Putamen (tissue), 1 donor: ENCODE data around the gene PLA2G10.
"Not testable (repeated sequence)": the region's sequence is repeated elsewhere in the genome, so short reads cannot be mapped to it uniquely, and the experiment has no call there.

Experiments used
- DNase-seq: peaks from one replicate; pipeline ENCODE4 v3.0.0-alpha.2; 2016; ENCODE audit warnings: low spot score

Gene PLA2G10

GRCh38 chr16:14694129-14694528 is at the start of gene PLA2G10:
PLA2G10 (minus strand) TSS chr16:14694308; CDS start chr16:14694229, 79 bp downstream.
- not testable (repeated sequence) for DNase-seq

DNA sequence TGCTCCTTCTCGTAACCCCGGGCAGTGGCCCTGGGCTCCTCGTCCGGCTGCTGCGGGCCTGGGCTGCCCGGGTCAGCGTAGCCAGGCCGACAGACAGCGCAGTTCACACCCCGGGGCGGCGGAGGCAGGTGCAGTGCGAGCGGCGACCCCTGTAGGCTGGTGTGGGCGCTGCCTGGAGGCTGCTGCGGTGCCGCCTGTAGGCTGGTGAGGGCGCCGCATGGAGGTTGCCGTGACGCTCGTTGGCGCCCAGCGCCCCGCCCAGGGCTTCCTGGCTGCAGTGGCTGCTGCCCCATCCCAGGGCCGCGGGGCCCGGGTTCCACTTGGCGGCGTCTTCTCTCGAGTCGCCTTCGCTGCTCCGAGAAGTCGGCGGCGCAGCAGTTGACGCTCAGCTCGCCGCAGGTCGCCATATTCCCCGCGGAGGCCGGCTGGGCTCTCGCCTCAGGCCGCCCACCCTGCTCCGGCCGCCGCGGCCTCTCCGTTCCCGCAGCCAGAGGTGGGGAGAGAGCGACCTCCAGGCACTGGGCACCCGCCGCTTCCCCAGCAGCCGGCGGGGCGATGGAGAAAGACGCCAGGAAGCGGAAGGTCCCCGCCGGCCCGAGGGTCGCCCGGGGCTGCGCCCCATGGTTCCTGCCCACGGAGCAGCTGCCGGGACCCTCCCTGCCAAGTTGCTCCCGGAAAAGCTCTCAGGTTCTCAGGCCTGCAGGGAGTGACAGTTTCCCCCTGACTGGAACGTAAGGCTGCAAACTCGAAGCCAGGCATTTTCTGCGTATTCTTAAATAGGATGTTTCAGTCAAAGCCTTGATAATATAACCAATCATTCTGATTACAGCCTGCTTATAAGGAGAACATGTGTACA is 48.4 kb upstream of the PLA2G10 start, which contains the start of gene NPIPA2:
Gene NPIPA2 (plus strand): TSS at position 261 of the 856 bp plus-strand sequence. CDS start 5,533 bp downstream, outside the sequence.
- not testable (repeated sequence) for DNase-seq

- not testable (repeated sequence) for DNase-seq
These were observed 47.7 kb upstream of the PLA2G10 start for GRCh38 chr16:14741794-14742193.

- DNase-seq, result not testable (repeated sequence)
These were observed 46.8 kb upstream of the PLA2G10 start for GRCh38 chr16:14740832-14741385.

GRCh38 chr16:14733233-14733632 is 39.1 kb upstream of the PLA2G10 start:
- not testable (repeated sequence) for DNase-seq

GRCh38 chr16:14703156-14704011 is 9.3 kb upstream of the PLA2G10 start, which contains the start of gene NPIPA3:
NPIPA3 (plus strand) TSS chr16:14703411; CDS start chr16:14708944, 5,533 bp downstream.
- DNase-seq, result not testable (repeated sequence)

DNA sequence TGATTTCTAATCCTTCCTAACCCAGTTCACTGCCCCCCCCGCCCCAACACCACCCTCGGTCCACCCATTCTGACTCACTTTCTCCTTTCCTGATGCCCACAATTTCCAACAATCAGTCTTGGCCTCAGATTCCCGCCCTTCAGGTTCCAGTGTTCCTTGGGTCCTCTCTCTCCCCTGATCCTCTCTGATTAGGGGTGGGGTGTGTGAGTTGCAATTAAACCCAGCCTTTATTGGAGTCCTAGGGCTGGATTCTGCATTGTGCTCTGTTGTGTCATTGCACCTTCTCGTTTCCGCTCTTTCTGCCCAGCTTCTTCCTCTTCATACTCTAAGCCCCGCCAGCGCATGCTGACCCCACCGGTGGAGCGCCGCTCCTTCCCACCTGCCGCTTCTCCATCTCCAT is 8.6 kb upstream of the PLA2G10 start:
- not testable (repeated sequence) for DNase-seq

DNA sequence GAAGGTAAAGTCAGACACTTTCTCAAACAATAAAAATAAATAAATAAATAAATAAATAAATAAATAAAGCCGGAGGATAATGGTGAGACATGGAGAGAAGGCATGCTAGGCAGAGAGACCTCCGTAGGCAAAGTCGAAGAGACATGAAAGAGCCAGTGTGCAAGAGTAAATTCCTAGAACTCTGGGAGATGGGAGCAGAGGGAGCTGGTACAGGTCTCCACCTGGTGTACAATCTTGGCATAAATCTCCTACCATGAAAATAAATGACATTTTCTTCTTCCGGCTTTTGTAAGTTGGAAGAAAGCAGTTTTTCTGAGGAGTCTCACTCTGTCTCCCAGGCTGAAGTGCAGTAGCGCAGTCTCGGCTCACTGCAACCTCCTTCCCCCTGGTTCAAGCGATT is 7.8 kb upstream of the PLA2G10 start:
- DNase-seq, result not testable (repeated sequence)

- not testable (repeated sequence) for DNase-seq
These were observed 8.0 kb downstream of the PLA2G10 start for GRCh38 chr16:14685870-14686793.

DNA sequence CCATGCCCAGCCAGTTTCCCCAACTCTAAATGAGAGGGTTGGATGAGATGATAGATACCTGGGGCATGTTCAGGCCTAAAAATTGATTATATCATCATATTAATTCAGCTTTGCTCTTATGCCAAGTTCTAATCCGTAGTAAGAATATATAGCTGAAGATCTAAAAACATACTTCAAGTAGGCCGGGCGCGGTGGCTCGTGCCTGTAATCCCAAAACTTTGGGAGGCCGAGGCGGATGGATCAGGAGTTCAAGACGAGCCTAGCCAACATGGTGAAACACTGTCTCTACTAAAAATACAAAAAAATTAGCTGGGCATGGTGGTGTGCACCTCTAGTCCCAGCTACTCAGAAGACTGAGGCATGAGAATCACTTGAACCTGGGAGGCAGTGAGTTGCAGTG is 12.0 kb downstream of the PLA2G10 start:
- DNase-seq, result no peak

DNA sequence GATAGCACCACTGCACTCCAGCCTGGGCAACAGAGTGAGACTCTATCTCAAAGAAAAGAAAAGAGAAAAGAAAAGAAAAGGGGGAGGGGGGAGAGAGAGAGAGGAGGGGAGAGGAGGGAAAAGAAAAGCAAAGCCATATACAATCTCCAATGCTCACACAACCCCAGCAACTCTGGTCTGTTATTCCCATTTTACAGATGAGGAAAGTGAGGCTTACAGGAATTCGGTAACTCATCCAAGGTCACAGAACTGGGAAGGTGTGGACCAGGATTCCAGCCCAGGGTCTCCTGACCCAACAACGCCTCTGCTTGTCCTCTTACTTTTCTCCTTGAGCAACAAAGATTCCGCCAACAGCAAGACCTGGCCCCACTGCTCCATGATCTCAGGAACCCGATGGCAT is 13.0 kb downstream of the PLA2G10 start:
- DNase-seq, result no peak

- not testable (repeated sequence) for DNase-seq
These were observed 13.7 kb downstream of the PLA2G10 start for GRCh38 chr16:14680396-14680795.

GRCh38 chr16:14678748-14679497 is 15.2 kb downstream of the PLA2G10 start:
- no peak for DNase-seq

DNA sequence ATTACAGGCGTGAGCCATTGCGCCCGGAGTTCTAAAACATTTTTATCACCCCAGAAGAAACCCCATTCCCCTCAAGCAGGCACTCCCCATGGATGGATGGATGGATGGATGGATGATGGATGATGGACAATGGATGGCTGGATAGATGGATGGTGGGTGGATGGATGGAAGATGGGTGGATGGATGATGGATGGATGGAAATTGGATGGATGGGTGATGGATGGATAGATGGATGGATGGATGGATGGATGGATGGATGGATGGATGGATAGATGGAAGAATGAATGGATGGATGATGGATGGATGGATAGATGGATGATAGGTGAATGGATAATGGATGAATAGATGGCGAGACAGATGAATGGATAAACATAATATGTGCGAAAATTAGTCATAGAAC is 16.5 kb downstream of the PLA2G10 start:
- no peak for DNase-seq

DNA sequence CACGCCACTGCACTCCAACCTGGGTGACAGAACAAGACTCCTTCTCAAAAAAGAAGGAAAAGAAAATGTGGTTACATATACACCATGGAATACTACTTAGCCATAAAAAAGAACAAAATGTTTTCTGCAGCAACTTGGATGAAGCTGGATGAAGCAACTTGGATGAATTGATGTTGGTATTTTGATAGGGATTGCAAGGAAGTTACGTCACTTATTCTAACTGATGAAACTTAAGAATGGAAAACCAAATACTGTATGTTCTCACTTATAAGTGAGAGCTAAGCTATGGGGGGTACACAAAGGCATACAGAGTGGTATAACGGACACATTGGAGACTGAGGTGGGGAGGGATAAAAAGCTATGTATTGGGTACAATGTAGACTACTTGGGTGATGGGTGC is 17.5 kb downstream of the PLA2G10 start:
- no peak for DNase-seq

DNA sequence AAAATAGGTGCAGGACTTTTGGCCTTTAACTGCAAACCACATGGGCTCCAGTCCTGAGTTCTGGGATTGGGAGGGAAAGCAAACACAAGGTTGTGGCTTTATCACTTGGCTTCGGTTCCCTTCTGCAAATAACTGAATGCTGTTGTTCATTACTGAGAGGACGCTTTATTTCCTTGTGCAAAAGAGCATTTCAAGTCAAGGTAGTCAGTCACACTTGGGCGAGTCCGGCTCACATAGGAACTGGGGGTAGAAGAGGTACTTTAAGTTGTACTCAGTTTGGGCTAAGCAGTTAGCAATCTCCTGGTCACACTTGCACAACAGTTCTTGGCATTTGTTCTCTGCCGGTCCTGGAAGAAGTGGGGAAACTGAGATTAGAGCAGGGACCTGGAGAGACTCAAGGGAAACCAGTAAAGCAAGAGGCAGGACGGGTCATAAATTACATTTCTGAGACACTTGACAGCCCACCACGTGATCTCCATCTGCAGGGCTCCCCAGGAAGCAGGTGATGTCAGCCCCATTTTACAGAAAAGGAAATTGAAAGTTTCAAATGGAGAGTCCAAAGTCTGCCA is 21.6 kb downstream of the PLA2G10 start:
- DNase-seq, result no peak

- DNase-seq, result no peak
These were observed 24.3 kb downstream of the PLA2G10 start for GRCh38 chr16:14669776-14670175.

DNA sequence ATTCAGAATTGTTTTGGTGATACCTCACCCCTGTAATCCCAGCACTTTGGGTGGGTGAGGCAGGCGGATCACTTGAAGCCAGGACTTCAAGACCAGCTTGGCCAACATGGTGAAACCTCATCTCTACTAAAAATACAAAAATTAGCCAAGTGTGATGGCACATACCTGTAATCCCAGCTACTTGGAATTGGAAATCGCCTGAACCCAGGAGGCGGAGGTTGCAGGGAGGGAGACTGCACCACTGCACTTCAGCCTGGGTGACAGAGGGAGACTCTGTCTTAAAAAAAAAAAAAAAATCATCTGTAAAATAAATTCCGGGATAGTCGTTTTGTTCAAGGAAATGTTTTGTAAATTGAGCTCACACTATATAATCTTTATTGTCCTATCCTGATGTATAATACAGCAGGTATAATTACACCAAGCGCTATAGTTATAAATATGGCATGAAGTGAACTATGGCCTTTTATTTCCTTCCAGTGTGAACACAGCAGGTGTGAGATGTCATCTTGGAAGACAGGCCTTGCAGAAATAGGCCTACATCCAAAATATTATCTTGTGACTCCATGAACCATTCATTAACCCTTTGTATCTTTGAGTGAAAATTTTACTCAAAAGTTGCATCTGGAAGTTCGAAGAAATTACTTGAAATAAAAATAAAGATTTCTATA is 25.4 kb downstream of the PLA2G10 start:
- DNase-seq, result no peak
